Aorta (tissue), 5 donors: Measurements from ENCODE around the gene PHAX. TPM values are rescaled to one million over a fixed set of nuclear protein-coding genes. Genes with fewer than 3 reads are reported as not detected.
"Not testable (repeated sequence)": the region's sequence is repeated elsewhere in the genome, so short reads cannot be mapped to it uniquely, and the experiment has no call there.

Experiments
- ATAC-seq: fragments of 200-7000 bp; cut with Tn5 transposase; one replicate; pipeline ENCODE4 v1.9.1; 2022; ENCODE audit warnings: moderate library complexity; ENCODE audit not compliant: low FRiP score
- DNase-seq, 2 donors: peaks; one replicate each; pipeline ENCODE4 v3.0.0-alpha.2; 2020
- H3K27ac ChIP-seq, 2 donors: one replicate each; pipeline ENCODE4 v1.5.1; 2013; ENCODE audit warnings: low read length in 2 of 2, mild to moderate bottlenecking in 2 of 2, moderate library complexity in 2 of 2, control low read depth in 1 of 2, inconsistent platforms in 1 of 2, low read depth in 1 of 2
- H3K27me3 ChIP-seq, 2 donors: one replicate each; pipeline ENCODE4 v1.6.1; 2013; ENCODE audit warnings: control low read depth in 1 of 2, low read length in 1 of 2, mild to moderate bottlenecking in 1 of 2, moderate library complexity in 1 of 2; ENCODE audit not compliant: insufficient read depth in 2 of 2, control insufficient read depth in 1 of 2
- H3K36me3 ChIP-seq, 2 donors: one replicate each; pipeline ENCODE4 v1.6.1; 2013; ENCODE audit warnings: control low read depth in 1 of 2, low read length in 1 of 2, mild to moderate bottlenecking in 1 of 2; ENCODE audit not compliant: insufficient read depth in 2 of 2, control insufficient read depth in 1 of 2
- H3K4me1 ChIP-seq, 2 donors: one replicate each; pipeline ENCODE4 v1.6.1; 2013; ENCODE audit warnings: low read length in 2 of 2, control low read depth in 1 of 2, mild to moderate bottlenecking in 1 of 2, moderate library complexity in 1 of 2; ENCODE audit not compliant: insufficient read depth in 2 of 2, control insufficient read depth in 1 of 2
- H3K4me3 ChIP-seq, 2 donors: one replicate each; pipeline ENCODE4 v1.5.1; 2013; ENCODE audit warnings: low read length in 2 of 2, control low read depth in 1 of 2, mild to moderate bottlenecking in 1 of 2
- H3K9me3 ChIP-seq: one replicate; pipeline ENCODE4 v1.6.1; 2013; ENCODE audit warnings: mild to moderate bottlenecking, low read length; ENCODE audit not compliant: control insufficient read depth
- WGBS, 2 donors: extraction: QIAGEN DNeasy Blood & Tissue Kit; methylation state at CpG; one replicate each; pipeline ENCODE4 v1.1.7; 2013; 5-methylcytosine and 5-hydroxymethylcytosine counted together
- intact Hi-C, 2 donors: fragments of 100-400 bp; cut with DNase I; formaldehyde crosslinking; loops; one replicate each; pipeline versions ENCODE4 v1.14.2 to v1.15.0; 2022
- long read RNA-seq, 2 donors: library from polyadenylated mRNA; unstranded; transcript quantifications; one replicate each; pipeline ENCODE4 v2.0.0, GENCODE V29; 2020 to 2021
- polyA plus RNA-seq, 2 donors: library from polyadenylated mRNA; stranded (reverse); fragments of 200-250 nt; gene quantifications; one replicate each; pipeline ENCODE4 v1.2.3, GENCODE V29; 2013
- total RNA-seq, 2 donors: library from RNA; stranded (reverse); fragmentation: NEBNext Ultra II Directional; extraction: Animal tissue kit (Norgen Biotek cat#: 25700); gene quantifications; one replicate each; pipeline ENCODE4 v1.2.1, GENCODE V29; 2021
- donor health status: healthy with polysubstance abuse.
- donor health status: Bipolar disorder and iron deficiency.
- donor health status: DM: no; HTN: no; CAD: no.
- donor health status: DM: no; HTN: no; CAD: no.
- donor health status: DM: yes; HTN: yes; CAD: no.

The PHAX gene
- total RNA-seq: 10 to 100 TPM; 30.3 to 32.0 TPM
- 10 to 100 TPM; 29.9 to 34.3 TPM for polyA plus RNA-seq
- long read RNA-seq, donor 1, full-length matches to known transcripts: 59 of 75 reads
- long read RNA-seq, donor 1, partial matches to known transcripts: 10 of 75 reads
- long read RNA-seq, donor 1, other reads (novel, unspliced or antisense): 6 of 75 reads
- long read RNA-seq, donor 2, full-length matches to known transcripts: 11 of 13 reads
- long read RNA-seq, donor 2, partial matches to known transcripts: 1 of 13 reads
- long read RNA-seq, donor 2, other reads (novel, unspliced or antisense): 1 of 13 reads

GRCh38 chr5:126600631-126601511 is at the start of gene PHAX:
PHAX (plus strand) TSS chr5:126600947; CDS start chr5:126600963, 16 bp downstream.
- 2% methylated on average over 51 to 79 of the region's 79 CpGs for WGBS, 2 donors
- H3K4me1 ChIP-seq: no peaks in the 10 kb centered on the region
- peak; percentile 82 to 91 for DNase-seq
- H3K27me3 ChIP-seq: no peaks in the 10 kb centered on the region
- peak; percentile 97 for ATAC-seq
- intact Hi-C loops: loop anchor here in 1 of 2 donors (2.0 kb wide), 1 partner anchor 262 kb away; no protein-coding TSS in a partner anchor
- peak within 1 kb of the TSS; percentile 87 to 96 for H3K4me3 ChIP-seq
- peak within 1 kb of the TSS in 1 of 2 donors; percentile 77 for H3K27ac ChIP-seq
- no peaks in the 10 kb centered on the region for H3K36me3 ChIP-seq
- H3K9me3 ChIP-seq: no peaks in the 10 kb centered on the region

DNA sequence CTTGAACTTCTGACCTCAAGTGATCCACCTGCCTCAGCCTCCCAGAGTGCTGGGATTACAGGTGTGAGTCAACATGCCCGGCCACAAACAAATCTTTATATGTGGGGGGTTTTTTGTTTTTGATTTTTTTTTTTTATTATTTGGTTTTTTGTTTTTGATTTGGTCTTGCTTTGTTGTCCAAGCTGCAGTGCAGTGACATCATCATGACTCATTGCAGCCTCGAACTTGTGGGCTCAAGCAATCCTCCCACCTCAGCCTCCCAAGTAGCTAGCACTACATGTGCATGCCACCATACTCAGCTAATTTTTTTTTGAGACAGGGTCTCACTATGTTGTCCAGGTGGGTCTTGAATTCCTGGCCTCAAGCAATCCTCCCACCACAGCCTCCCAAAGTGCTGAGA is 48.1 kb upstream of the PHAX start:
- H3K4me1 ChIP-seq: peaks cover 0 to 2% of the 10 kb centered on the region in 2 donors
- DNase-seq (no peak), ATAC-seq (no peak)
- no peak overlapping the region for H3K27ac ChIP-seq
- WGBS, 2 donors: 95 to 98% methylated on average over 2 of the region's 2 CpGs
- no peak overlapping the region for H3K4me3 ChIP-seq
- H3K9me3 ChIP-seq: no peaks in the 10 kb centered on the region
- intact Hi-C loops: no loop called here
- H3K27me3 ChIP-seq: no peaks in the 10 kb centered on the region
- peaks cover 0 to 11% of the 10 kb centered on the region in 2 donors for H3K36me3 ChIP-seq

DNA sequence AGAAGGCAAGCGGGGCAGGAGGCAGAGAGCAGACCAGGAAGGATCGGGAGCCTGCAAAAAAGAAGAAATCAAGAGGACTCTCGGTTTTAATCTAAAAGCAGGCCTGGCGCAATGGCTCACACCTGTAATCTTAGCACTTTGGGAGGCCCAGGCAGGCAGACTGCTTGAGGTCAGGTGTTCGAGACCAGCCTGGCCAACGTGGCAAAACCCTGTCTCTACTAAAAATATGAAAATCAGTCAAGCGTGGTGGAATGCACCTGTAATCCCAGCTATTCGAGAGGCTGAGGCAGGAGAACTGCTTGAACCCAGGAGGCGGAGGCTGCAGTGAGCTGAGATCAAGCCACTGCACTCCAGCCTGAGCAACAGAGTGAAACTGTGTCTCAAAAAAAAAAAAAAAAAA is 45.6 kb upstream of the PHAX start:
- H3K27ac ChIP-seq, DNase-seq, H3K4me1 ChIP-seq, H3K4me3 ChIP-seq, intact Hi-C loops, H3K27me3 ChIP-seq, ATAC-seq, H3K9me3 ChIP-seq: not testable (repeated sequence)
- 91 to 95% methylated on average over 9 of the region's 9 CpGs for WGBS, 2 donors
- H3K36me3 ChIP-seq: peaks cover 0 to 14% of the 10 kb centered on the region in 2 donors

DNA sequence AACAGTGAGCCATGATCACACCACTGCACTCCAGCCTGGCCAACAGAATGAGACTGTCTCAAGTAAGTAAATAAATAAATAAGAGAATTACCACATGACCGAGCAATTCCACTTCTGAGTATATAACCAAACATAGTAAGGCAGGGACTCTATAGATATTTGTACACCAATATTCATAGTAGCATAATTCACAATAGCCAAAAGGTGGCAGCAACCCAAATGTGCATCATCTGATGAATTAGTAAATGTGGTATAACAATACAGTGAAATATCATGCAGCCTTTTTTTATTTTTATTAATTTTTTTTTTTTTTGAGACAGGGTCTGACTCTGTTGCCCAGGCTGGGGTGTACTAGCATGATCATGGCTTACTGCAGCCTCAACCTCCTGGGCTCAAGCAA is 38.8 kb upstream of the PHAX start:
- ATAC-seq (no peak), DNase-seq (no peak)
- H3K4me3 ChIP-seq: no peak overlapping the region
- 70 to 78% methylated on average over 1 of the region's 1 CpG for WGBS, 2 donors
- no peak overlapping the region for H3K27ac ChIP-seq
- H3K4me1 ChIP-seq: no peaks in the 10 kb centered on the region
- H3K36me3 ChIP-seq: peaks cover 0 to 5% of the 10 kb centered on the region in 2 donors
- H3K27me3 ChIP-seq: no peaks in the 10 kb centered on the region
- H3K9me3 ChIP-seq: no peaks in the 10 kb centered on the region
- intact Hi-C loops: no loop called here

DNA sequence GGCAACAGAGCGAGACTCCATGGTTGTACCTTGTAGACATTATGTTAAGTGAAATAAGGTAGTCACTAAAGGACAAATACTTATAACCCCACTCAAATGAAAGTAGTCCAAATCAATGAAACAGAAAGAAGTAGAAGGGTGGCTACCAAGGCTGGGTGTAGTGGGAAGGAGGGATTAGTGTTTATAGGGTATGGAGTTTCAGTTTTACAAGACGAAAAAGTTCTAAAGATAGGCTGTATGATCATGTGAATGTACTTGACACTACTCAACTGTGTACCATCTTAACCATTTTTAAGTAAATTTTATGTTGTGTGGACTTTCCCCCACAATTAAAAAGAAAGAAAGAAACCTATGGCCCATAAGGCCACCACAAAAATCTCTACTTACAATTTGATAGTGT is 37.9 kb upstream of the PHAX start:
- Histone ChIP-seq H3K4me3 (no peak overlapping the region), H3K9me3 (no peaks in the 10 kb centered on the region), H3K27ac (no peak overlapping the region), H3K27me3 (no peaks in the 10 kb centered on the region), H3K4me1 (no peaks in the 10 kb centered on the region), H3K36me3 (peaks cover 0 to 5% of the 10 kb centered on the region in 2 donors)
- no peak for DNase-seq
- 94% methylated on average over 2 of the region's 2 CpGs for WGBS, 2 donors
- no peak for ATAC-seq
- intact Hi-C loops: no loop called here

DNA sequence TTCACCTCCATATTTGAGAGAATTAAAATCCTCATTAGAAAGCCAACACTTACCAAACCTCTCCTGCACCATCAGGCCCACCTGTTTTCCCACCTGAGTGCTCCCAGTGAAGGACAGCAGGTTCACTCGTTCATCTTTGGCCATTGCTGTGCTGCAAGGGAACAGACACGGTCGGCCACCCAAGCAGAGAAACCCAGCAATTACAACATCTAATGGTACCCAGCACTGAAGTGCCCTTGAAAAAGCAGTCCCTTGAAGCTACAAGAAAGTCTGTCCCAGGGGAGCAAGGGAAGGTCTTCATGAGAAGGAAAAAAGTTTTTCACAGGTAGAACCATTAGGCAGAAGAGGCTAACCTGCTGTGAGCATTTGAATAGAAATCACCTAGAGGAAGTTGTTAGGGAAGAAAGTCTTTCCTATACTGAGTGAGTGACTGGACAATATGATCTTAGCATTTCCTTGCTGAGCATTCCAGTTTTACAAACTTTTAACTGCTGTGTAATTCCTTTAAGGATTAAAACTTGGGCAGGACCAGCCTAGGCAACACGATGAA is 32.5 kb upstream of the PHAX start:
- Histone ChIP-seq H3K27me3 (no peaks in the 10 kb centered on the region), H3K27ac (no peak overlapping the region), H3K36me3 (peaks cover 0 to 4% of the 10 kb centered on the region in 2 donors), H3K9me3 (no peaks in the 10 kb centered on the region), H3K4me3 (no peak overlapping the region), H3K4me1 (no peaks in the 10 kb centered on the region)
- intact Hi-C loops: no loop called here
- WGBS, 2 donors: 96 to 97% methylated on average over 4 of the region's 4 CpGs
- DNase-seq (no peak), ATAC-seq (no peak)

DNA sequence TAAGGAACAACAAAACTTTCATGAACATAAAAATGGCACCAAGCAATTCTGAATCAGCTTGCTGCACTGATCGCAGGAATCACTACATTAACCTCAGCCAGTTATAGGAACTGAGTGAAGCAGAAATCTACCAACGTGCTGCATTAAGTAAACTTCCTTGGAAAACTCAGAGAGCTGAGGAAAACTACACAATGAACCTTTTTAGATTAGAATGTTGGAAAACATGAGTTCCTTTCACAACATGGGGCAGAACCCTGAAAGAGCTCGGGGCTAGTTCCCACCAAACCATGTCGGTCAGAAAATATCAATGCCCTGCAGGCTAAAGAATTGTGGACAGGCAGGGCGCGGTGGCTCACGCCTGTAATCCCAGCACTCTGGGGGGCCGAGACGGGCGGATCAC is 25.1 kb upstream of the PHAX start:
- Histone ChIP-seq H3K27me3 (no peaks in the 10 kb centered on the region), H3K27ac (no peak overlapping the region), H3K36me3 (peaks cover 3 to 8% of the 10 kb centered on the region in 2 donors), H3K4me3 (no peak overlapping the region), H3K4me1 (no peaks in the 10 kb centered on the region), H3K9me3 (no peaks in the 10 kb centered on the region)
- WGBS, 2 donors: 90% methylated on average over 10 of the region's 10 CpGs
- no peak for DNase-seq
- no peak for ATAC-seq
- intact Hi-C loops: no loop called here

DNA sequence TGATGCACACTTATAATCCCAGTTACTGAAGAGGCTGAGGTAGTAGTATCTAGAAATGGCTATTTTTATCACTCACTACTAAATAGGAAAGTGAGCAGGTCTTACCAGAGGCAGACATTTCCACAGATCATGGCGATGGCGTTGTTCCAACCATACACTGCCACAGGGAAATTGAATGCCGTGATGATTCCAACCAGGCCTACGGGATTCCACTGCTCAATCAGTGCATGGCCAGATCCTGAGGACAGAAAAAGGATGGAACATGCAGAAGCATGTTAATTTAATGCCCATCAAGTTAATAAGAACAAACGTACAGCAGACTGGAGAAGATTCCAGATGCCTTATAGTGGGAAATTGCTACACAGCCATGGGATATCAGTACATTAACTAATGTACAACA is 23.8 kb upstream of the PHAX start:
- no peaks in the 10 kb centered on the region for H3K9me3 ChIP-seq
- H3K4me3 ChIP-seq: no peak overlapping the region
- H3K4me1 ChIP-seq: no peaks in the 10 kb centered on the region
- H3K36me3 ChIP-seq: peaks cover 3 to 8% of the 10 kb centered on the region in 2 donors
- no peak overlapping the region for H3K27ac ChIP-seq
- H3K27me3 ChIP-seq: no peaks in the 10 kb centered on the region
- 87 to 92% methylated on average over 5 of the region's 5 CpGs for WGBS, 2 donors
- ATAC-seq (no peak), DNase-seq (no peak)
- intact Hi-C loops: no loop called here
